NT2/D1 (cell line): Measurements from ENCODE around the gene PIWIL4.
A peak's percentile ranks its signal among the peaks of the same experiment; 100 is the strongest.
"Not testable (repeated sequence)": the region's sequence is repeated elsewhere in the genome, so short reads cannot be mapped to it uniquely, and the experiment has no call there.

Experiments
- DNase-seq: peaks from one replicate; pipeline ENCODE4 v3.0.0-alpha.2; 2011; ENCODE audit warnings: low read depth, low spot score
- H3K27me3 ChIP-seq: 2 replicates; pipeline ENCODE4 v1.6.0; 2011; ENCODE audit warnings: mild to moderate bottlenecking; ENCODE audit not compliant: insufficient read length, insufficient read depth
- H3K36me3 ChIP-seq: 2 replicates; pipeline ENCODE4 v1.6.1; 2011; ENCODE audit warnings: mild to moderate bottlenecking, low read length, mixed read lengths; ENCODE audit not compliant: insufficient read depth, insufficient read length
- H3K4me1 ChIP-seq: 2 replicates; pipeline ENCODE4 v1.5.1; 2011; ENCODE audit not compliant: insufficient read depth, insufficient read length
- H3K4me3 ChIP-seq: 2 replicates; pipeline ENCODE4 v1.5.1; 2011; ENCODE audit warnings: low read depth; ENCODE audit not compliant: insufficient read length
- H3K9ac ChIP-seq: 2 replicates; pipeline ENCODE4 v1.6.0; 2011; ENCODE audit warnings: low read depth; ENCODE audit not compliant: insufficient read length
- H3K9me3 ChIP-seq: 2 replicates; pipeline ENCODE4 v1.5.1; 2011; ENCODE audit warnings: mild to moderate bottlenecking, low read length; ENCODE audit not compliant: insufficient read depth
- SUZ12 ChIP-seq: IDR thresholded peaks from 2 replicates; pipeline ENCODE4 v1.6.1; 2011; ENCODE audit not compliant: insufficient read length, insufficient read depth; ENCODE audit errors: extremely low read depth
- YY1 ChIP-seq: IDR thresholded peaks from 2 replicates; pipeline ENCODE4 v1.6.1; 2011; ENCODE audit not compliant: insufficient read length, insufficient read depth
- ZNF274 ChIP-seq: IDR thresholded peaks from 2 replicates; pipeline ENCODE4 v1.6.1; 2011; ENCODE audit warnings: mild to moderate bottlenecking, low read depth, low read length

The PIWIL4 gene

DNA sequence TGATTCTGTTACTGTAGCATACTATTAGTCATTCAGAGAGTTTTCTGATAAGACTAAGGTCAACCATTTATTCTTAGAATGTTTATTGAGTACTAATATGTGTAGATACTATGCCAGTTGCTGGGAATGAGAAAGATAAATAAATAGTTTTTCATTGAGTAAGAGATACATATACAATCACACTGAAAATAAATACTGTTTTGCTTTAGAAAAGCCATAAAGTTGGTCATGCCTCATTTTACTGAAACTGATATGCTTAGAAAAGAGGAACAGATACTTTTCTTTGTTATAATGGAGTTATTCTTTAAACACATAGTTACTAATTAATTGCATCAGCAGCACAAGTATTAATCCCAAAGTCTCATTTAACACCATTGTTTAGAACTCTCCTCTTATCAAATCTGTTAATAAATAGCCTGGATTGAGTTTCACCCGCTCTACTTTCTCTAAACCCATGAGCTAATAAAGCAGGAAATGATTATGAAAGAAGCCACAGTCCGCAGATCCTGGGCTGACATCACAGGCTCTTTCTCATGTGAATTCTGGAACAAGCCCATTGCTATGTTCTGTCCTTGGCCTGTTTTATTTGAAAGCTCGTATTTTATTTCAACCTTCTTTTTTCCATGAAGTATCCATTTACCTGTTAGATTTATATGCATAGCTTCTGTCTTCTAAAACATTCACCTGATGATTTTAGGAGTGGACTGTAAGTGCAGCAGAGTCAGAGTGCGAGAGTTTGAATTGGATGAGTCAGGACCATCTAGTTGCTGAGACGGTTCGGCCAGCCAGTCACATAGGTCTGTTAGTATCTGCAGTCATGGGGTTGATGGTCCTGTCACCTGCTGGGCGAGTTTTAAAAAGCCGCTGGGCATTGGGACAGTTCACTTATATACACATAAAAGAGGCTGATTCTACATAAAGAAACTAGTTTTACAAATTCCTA, 35.5 kb downstream of the PIWIL4 start:
- H3K27me3 ChIP-seq, result no peaks in the 10 kb centered on the region
- H3K9me3 ChIP-seq, result no peaks in the 10 kb centered on the region
- peaks cover 2% of the 10 kb centered on the region for H3K4me1 ChIP-seq
- peak; percentile 61 for DNase-seq
- no peak overlapping the region for H3K4me3 ChIP-seq
- no peaks in the 10 kb centered on the region for H3K36me3 ChIP-seq
- TF ChIP-seq ZNF274, result no peak
- TF ChIP-seq SUZ12, result no peak
- no peak for TF ChIP-seq YY1
- no peak overlapping the region for H3K9ac ChIP-seq

DNA sequence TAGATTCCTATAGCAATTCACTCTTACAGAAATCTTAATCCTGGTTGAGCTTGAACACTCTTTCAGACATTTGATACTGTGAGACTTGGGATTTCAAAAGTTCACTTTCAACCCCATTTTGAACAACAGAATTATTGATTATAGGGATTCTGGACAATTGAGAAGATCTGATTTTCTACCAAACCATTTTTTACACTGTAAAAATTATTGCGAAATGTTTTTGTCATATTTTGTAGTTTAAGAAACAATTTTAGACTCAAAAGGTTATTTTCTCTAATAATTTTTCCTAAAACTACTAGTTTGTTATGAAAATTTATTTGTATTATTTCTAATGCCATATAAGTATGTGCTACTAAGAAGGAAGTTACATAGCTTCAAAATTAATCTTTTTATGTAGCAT, 36.4 kb downstream of the PIWIL4 start:
- DNase-seq, result no peak
- Histone ChIP-seq H3K4me1 (peaks cover 2% of the 10 kb centered on the region), H3K27me3 (no peaks in the 10 kb centered on the region), H3K9ac (no peak overlapping the region), H3K36me3 (no peaks in the 10 kb centered on the region), H3K4me3 (no peak overlapping the region), H3K9me3 (no peaks in the 10 kb centered on the region)
- TF ChIP-seq SUZ12 (no peak), ZNF274 (no peak), YY1 (no peak)

DNA sequence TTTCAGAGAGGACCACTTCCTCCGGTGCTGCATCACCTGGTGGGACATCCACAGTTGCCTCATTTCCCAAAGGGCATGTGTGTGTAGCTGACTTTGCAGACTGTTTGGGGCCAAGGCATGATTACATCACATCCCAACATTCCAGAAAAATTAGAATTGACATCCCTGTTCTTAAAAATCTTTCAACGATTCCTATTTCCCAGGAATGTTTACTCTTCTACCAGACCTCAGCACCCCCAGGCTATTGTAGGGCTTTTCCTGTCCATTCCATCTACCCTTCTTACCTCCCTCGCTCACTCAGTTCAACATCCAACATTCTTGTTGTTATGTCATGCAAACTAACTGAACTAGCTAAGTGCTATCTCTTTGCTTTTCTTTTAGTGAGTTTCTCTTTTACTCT, 37.3 kb downstream of the PIWIL4 start:
- H3K4me1 ChIP-seq, result peaks cover 2% of the 10 kb centered on the region
- no peak for DNase-seq
- H3K4me3 ChIP-seq, result no peak overlapping the region
- TF ChIP-seq SUZ12 (no peak), YY1 (no peak), ZNF274 (no peak)
- no peaks in the 10 kb centered on the region for H3K36me3 ChIP-seq
- H3K9me3 ChIP-seq, result 0 out of 2 replicates have a peak, but pooled peaks cover 5% of the 10 kb centered on the region
- no peak overlapping the region for H3K9ac ChIP-seq
- H3K27me3 ChIP-seq, result no peaks in the 10 kb centered on the region

DNA sequence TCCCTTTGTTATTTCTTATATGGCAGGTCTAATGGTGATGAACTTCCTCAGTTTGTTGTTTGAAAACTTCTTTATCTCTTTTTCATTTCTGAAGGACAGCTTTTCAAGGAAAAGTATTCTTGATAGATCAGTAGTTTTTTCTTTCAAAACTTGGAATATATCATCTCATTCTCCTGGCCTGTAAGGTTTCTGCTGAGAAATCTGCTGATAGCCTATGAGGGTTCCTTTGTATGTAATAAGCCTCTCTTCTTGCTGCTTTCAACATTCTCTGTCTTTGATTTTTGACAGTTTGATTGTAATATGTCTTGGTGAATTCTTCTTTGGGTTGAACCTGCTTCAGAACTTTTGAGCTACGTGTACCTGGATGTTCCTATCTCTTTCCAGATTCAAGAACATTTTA, 46.0 kb downstream of the PIWIL4 start:
- H3K27me3 ChIP-seq, result no peaks in the 10 kb centered on the region
- no peaks in the 10 kb centered on the region for H3K36me3 ChIP-seq
- peaks cover 32% of the 10 kb centered on the region for H3K9me3 ChIP-seq
- TF ChIP-seq ZNF274 (no peak), YY1 (no peak), SUZ12 (no peak)
- H3K4me1 ChIP-seq, result no peaks in the 10 kb centered on the region
- H3K4me3 ChIP-seq, result no peak overlapping the region
- DNase-seq, result no peak
- no peak overlapping the region for H3K9ac ChIP-seq

- no peak overlapping the region for H3K9ac ChIP-seq
Observed at GRCh38 chr11:94623120-94623735, 56.1 kb downstream of the PIWIL4 start.

DNA sequence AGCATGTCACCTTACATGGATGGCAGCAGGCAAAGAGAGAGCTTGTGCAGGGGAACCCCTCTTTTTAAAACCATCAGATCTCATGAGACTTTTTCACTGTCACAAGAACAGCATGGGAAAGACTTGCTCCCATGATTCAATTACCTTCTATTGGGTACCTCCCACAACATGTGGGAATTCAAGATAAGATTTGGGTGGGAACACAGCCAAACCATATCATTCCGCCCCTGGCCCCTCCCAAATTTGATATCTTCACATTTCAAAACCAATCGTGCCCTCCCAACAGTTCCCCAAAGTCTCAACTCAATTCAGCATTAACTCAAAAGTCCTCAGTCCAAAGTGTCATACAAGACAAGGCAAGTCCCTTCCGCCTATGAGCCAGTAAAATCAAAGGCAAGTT, 58.3 kb downstream of the PIWIL4 start:
- H3K36me3 ChIP-seq, H3K9ac ChIP-seq, DNase-seq, H3K4me1 ChIP-seq, H3K9me3 ChIP-seq, H3K27me3 ChIP-seq, H3K4me3 ChIP-seq: not testable (repeated sequence)

More at GRCh38 chr11:94623120-94623735, 56.1 kb downstream of the PIWIL4 start:
- DNase-seq, result peak; percentile 78
- Histone ChIP-seq H3K4me3 (no peak overlapping the region), H3K27me3 (no peaks in the 10 kb centered on the region), H3K4me1 (no peaks in the 10 kb centered on the region), H3K36me3 (no peaks in the 10 kb centered on the region), H3K9me3 (no peaks in the 10 kb centered on the region; the same call in 1 of the 2 replicates)
- TF ChIP-seq ZNF274 (no peak), SUZ12 (no peak), YY1 (no peak)

- not testable (repeated sequence) for H3K27me3 ChIP-seq, H3K9me3 ChIP-seq
Observed at GRCh38 chr11:94627003-94627560, 59.9 kb downstream of the PIWIL4 start.

More at GRCh38 chr11:94627003-94627560, 59.9 kb downstream of the PIWIL4 start:
- H3K4me1 ChIP-seq, H3K9ac ChIP-seq, H3K4me3 ChIP-seq, H3K36me3 ChIP-seq, DNase-seq: not testable (repeated sequence)
